DOHH2 (cell line): ENCODE results near the gene GNG12.

Source experiments
- EZH2phosphoT487 ChIP-seq: fragments of 200-600 bp; sonication (generic); IDR thresholded peaks from 2 replicates; pipeline ENCODE4 v1.6.1; 2017; ENCODE audit warnings: borderline replicate concordance, mild to moderate bottlenecking, antibody characterized with exemption, low read length, moderate library complexity, mixed read lengths
- TF ChIP-seq, protein P1 (sequence below): fragments of 200-600 bp; sonication (generic); IDR thresholded peaks from one replicate; pipeline ENCODE4 v1.5.1; 2014; ENCODE audit warnings: antibody characterized with exemption, mild to moderate bottlenecking, low read depth, low read length; ENCODE audit not compliant: poor library complexity, severe bottlenecking

DNA sequence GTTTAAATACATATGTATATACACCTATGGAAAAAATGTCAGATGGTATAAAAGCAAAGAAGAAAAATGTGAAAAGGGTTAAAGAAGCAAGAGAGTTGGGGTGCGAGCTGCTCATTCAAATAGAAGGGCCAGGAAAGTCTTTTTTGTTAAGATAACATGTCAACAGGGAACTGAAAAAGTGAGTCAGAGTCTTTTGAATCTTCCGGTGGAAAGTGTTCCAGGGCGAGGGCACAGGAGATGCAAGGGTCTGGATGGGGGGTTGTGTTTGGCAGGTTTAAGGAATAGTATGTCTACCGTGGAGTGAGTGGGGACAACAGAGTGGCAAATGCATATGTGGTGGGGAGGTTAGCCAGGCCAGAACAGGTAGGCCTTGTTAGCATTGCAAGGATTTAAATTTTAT, 22.2 kb upstream of the GNG12 start:
- TF ChIP-seq EZH2phosphoT487 = no peak
- TF ChIP-seq, protein P1, sequence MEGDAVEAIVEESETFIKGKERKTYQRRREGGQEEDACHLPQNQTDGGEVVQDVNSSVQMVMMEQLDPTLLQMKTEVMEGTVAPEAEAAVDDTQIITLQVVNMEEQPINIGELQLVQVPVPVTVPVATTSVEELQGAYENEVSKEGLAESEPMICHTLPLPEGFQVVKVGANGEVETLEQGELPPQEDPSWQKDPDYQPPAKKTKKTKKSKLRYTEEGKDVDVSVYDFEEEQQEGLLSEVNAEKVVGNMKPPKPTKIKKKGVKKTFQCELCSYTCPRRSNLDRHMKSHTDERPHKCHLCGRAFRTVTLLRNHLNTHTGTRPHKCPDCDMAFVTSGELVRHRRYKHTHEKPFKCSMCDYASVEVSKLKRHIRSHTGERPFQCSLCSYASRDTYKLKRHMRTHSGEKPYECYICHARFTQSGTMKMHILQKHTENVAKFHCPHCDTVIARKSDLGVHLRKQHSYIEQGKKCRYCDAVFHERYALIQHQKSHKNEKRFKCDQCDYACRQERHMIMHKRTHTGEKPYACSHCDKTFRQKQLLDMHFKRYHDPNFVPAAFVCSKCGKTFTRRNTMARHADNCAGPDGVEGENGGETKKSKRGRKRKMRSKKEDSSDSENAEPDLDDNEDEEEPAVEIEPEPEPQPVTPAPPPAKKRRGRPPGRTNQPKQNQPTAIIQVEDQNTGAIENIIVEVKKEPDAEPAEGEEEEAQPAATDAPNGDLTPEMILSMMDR = no peak
